ENCODE measurements around the gene ROCK2.
A peak's percentile ranks its signal among the peaks of the same experiment; 100 is the strongest.
"Not testable (repeated sequence)": the region's sequence is repeated elsewhere in the genome, so short reads cannot be mapped to it uniquely, and the experiment has no call there.

The ROCK2 gene

DNA sequence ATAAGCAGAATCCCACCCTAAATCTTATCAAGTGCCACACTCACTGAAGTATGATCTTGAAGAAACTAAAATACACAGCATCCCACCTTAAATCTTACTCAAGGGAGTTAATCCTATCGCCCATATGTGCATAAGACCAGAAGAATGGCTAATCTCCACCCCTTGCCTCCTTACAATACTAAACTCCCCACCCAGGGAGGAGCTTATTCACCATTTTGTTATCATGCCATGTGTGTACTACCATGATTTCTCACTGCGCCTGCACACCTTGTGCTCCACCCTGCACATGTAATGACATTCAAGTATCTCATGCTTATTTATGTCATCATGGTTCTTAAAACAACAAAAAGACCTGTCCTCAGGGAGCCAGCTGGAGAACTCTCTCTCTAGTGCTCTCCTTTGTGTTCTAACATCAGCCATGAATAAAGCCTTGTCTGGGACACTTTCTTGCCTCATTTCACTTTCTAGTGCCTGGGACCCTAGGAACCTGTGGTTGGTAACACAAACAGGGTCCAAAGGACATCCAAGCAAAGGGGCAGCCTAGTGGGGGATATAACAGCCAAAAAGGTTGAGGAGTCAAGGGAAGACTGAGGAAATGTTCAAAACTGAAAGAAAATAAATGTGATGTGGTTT lies 101.8 kb downstream of the ROCK2 start:
- TF ChIP-seq Cebpa-rat (IDR thresholded peaks at IDR 0.05), result no peak
- Histone ChIP-seq H3K36me3 (peaks cover 27 to 56% (median 36%) of the 10 kb centered on the region in 11 experiments; a peak in 20 of 22 replicates), H3K9ac (no peak overlapping the region), H3K4me2 (no peak overlapping the region), H4K20me1 (peaks cover 0 to 56% (median 21%) of the 10 kb centered on the region in 11 experiments; a peak in 12 of 22 replicates), H3K4me1 (peaks cover 10 to 20% (median 16%) of the 10 kb centered on the region in 10 experiments; a peak in 19 of 20 replicates), H3K9me3 (replicated peaks in 1 of 11) (peaks cover 0 to 3% (median 0%) of the 10 kb centered on the region in 11 experiments; a peak in 1 of 22 replicates), H3K27ac (no peak overlapping the region), H3K4me3 (no peak overlapping the region), H3K27me3 (no peaks in the 10 kb centered on the region)

DNA sequence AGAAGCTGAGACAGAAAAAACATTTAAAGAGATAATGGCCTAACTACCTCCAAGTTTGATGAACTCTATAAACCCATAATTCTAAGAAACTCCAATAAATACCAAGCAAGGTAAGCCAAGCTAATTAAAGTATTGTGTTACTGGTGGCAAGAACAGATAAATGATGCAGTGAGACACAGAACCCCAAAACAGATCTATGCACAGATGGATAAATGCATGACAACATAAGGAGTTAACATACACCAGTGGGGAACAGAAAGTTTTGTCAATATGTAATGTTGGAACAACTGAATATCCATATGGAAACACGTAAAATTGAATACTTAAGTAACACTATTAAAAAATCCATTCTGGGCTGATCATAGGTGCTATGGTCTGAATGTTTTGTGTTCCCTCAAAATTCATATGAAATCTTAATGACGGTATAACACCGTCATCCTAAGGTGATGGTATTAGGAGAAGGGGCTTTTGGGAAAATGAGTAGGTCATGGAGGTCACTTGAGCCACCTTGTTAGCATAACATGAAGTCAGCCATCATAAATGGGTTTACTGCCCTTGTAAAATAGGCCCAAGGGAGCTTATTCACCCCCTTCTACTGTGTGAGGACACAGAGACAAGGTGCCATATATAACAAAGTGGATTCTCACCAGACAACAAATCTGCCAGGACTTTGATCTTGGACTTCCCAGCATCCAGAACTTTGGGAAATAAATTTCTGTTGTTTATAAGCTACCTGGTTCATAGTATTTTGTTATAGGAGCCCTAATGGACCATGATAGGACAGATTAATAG lies 102.8 kb downstream of the ROCK2 start:
- peaks cover 21 to 46% (median 28%) of the 10 kb centered on the region in 11 experiments; a peak in 19 of 22 replicates for H3K36me3 ChIP-seq
- H3K4me2 ChIP-seq, result no peak overlapping the region
- no peaks in the 10 kb centered on the region for H3K27me3 ChIP-seq
- H4K20me1 ChIP-seq, result peaks cover 4 to 60% (median 23%) of the 10 kb centered on the region in 11 experiments; a peak in 13 of 22 replicates
- H3K9me3 ChIP-seq (replicated peaks in 1 of 11), result peaks cover 0 to 3% (median 0%) of the 10 kb centered on the region in 11 experiments; a peak in 1 of 22 replicates
- no peak overlapping the region for H3K27ac ChIP-seq
- H3K4me3 ChIP-seq, result no peak overlapping the region
- no peak for TF ChIP-seq Cebpa-rat (IDR thresholded peaks at IDR 0.05)
- H3K4me1 ChIP-seq, result peaks cover 10 to 22% (median 16%) of the 10 kb centered on the region in 10 experiments; a peak in 19 of 20 replicates
- H3K9ac ChIP-seq, result no peak overlapping the region

DNA sequence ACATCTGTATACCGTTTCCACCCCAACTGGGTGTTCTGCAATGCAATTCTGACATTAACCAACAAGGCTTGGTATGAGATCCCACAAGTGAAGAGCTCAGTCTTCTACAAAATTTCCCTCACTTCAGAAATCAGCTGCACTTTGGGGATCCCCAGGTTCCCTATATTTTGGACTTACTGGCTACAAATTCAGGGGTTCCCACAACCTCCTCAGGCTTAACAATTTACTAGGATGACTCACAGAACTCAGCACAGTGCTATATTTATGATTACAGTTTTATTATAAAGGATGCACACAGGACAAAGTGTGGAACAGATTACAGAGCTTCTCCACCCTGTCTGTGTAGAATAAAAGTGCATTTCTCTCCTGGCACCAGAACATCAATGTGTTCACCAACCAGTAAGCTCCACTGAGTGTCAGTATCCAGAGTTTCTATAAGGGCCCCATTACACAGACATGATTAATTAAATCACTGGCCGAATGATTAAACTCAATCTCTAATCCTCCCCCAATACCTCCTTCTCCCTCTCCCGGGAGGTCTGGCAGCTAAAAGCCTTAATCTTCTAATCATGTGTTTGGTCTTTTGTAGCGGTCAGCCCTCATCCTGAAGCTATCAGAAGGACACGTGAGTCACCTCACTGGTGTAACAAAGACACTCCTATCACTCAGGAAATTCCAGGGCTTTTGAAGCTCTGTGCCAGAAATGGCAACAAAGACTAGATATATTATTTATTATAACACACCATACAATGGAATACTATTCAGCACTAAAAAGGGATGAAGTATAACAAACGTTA lies 104.6 kb downstream of the ROCK2 start:
- H3K27ac ChIP-seq, result no peak overlapping the region
- H3K27me3 ChIP-seq, result no peaks in the 10 kb centered on the region
- H3K4me2 ChIP-seq, result peak overlapping the region in 10 of 11 experiments; percentile 29 to 60 (median 44); a peak in 19 of 22 replicates
- no peak overlapping the region for H3K4me3 ChIP-seq
- H3K36me3 ChIP-seq, result peaks cover 21 to 49% (median 33%) of the 10 kb centered on the region in 11 experiments; a peak in 19 of 22 replicates
- no peak overlapping the region for H3K9ac ChIP-seq
- H4K20me1 ChIP-seq, result peaks cover 9 to 64% (median 24%) of the 10 kb centered on the region in 11 experiments; a peak in 14 of 22 replicates
- H3K9me3 ChIP-seq (replicated peaks in 1 of 11), result peaks cover 0 to 3% (median 0%) of the 10 kb centered on the region in 11 experiments; a peak in 1 of 22 replicates
- no peak for TF ChIP-seq Cebpa-rat (IDR thresholded peaks at IDR 0.05)
- H3K4me1 ChIP-seq, result peaks cover 10 to 27% (median 17%) of the 10 kb centered on the region in 10 experiments; a peak in 19 of 20 replicates

DNA sequence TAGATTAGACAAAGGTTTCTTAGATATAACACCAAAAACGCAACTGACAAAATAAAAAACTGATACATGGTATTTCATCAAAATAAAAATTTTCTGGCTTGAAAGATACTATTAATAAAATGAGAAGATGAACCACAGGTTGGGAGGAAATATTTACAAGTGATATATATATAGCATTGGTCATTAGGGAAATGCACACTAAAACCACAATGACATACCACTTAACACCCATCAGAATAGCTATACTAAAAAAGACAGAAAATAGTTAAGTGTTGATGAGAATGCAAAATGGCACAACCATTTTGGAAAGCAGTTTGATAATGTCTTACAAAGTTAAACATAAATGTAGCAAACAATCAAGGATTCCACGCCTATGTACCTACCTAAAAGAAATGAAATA lies 105.3 kb downstream of the ROCK2 start:
- peak overlapping the region in 10 of 11 experiments; percentile 29 to 60 (median 44); a peak in 20 of 22 replicates for H3K4me2 ChIP-seq
- peaks cover 0 to 3% (median 0%) of the 10 kb centered on the region in 11 experiments; a peak in 1 of 22 replicates for H3K9me3 ChIP-seq (replicated peaks in 1 of 11)
- H3K27me3 ChIP-seq, result no peaks in the 10 kb centered on the region
- no peak for TF ChIP-seq Cebpa-rat (IDR thresholded peaks at IDR 0.05)
- H3K9ac ChIP-seq, result no peak overlapping the region
- H3K4me3 ChIP-seq, result no peak overlapping the region
- peaks cover 16 to 47% (median 31%) of the 10 kb centered on the region in 11 experiments; a peak in 19 of 22 replicates for H3K36me3 ChIP-seq
- H3K4me1 ChIP-seq, result peaks cover 10 to 27% (median 17%) of the 10 kb centered on the region in 10 experiments; a peak in 19 of 20 replicates
- no peak overlapping the region for H3K27ac ChIP-seq
- peaks cover 9 to 61% (median 25%) of the 10 kb centered on the region in 11 experiments; a peak in 14 of 22 replicates for H4K20me1 ChIP-seq

DNA sequence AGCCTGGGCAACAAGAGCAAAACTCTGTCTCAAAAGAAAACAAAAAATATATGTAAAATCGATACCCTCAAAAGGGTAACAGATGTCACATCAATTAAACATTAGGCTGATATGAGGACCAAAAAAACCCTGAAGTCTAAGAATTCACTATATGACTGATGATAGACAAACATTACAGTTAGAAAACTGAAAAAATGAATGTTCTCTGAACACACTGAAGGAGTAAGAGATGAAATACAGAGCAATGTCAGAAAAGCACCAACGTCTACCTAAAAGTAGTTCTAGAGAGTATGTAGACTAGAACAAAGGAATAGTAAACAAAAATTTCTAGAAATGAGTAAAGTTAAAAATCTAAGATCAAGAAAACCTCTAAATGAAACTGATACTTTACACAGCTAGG lies 107.3 kb downstream of the ROCK2 start:
- no peak overlapping the region for H3K4me3 ChIP-seq
- TF ChIP-seq Cebpa-rat (IDR thresholded peaks at IDR 0.05), result no peak
- no peak overlapping the region for H3K4me2 ChIP-seq
- no peak overlapping the region for H3K9ac ChIP-seq
- peaks cover 10 to 32% (median 22%) of the 10 kb centered on the region in 10 experiments; a peak in 19 of 20 replicates for H3K4me1 ChIP-seq
- peaks cover 9 to 73% (median 31%) of the 10 kb centered on the region in 11 experiments; a peak in 17 of 22 replicates for H4K20me1 ChIP-seq
- no peaks in the 10 kb centered on the region for H3K27me3 ChIP-seq
- H3K27ac ChIP-seq, result no peak overlapping the region
- H3K9me3 ChIP-seq (replicated peaks in 1 of 11), result peaks cover 0 to 3% (median 0%) of the 10 kb centered on the region in 11 experiments; a peak in 1 of 22 replicates
- H3K36me3 ChIP-seq, result peaks cover 4 to 43% (median 21%) of the 10 kb centered on the region in 11 experiments; a peak in 18 of 22 replicates

DNA sequence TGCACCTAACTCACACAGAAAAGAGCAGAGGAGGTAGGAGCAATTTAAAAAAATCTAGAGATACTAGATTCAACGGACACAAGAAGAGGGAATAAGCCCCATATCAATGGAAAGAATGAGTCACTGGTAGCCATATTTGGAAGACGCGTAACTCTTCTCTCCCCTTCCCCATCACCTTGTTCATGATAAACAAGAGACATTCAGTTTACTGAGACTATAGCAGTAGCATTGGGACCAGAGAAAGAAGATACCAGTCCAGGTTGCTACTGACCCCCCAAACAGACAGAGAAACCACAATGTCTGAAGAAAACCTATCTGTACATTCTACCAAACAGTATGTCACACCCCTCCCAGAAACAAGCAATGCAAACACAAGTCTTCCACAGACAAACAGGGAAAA lies 108.1 kb downstream of the ROCK2 start:
- no peaks in the 10 kb centered on the region for H3K27me3 ChIP-seq
- H3K9ac ChIP-seq, result no peak overlapping the region
- H3K27ac ChIP-seq, result no peak overlapping the region
- peaks cover 10 to 32% (median 22%) of the 10 kb centered on the region in 10 experiments; a peak in 19 of 20 replicates for H3K4me1 ChIP-seq
- H4K20me1 ChIP-seq, result peaks cover 9 to 69% (median 31%) of the 10 kb centered on the region in 11 experiments; a peak in 17 of 22 replicates
- TF ChIP-seq Cebpa-rat (IDR thresholded peaks at IDR 0.05), result no peak
- H3K36me3 ChIP-seq, result peaks cover 4 to 44% (median 19%) of the 10 kb centered on the region in 11 experiments; a peak in 17 of 22 replicates
- no peak overlapping the region for H3K4me2 ChIP-seq
- peaks cover 0 to 3% (median 0%) of the 10 kb centered on the region in 11 experiments; a peak in 1 of 22 replicates for H3K9me3 ChIP-seq (replicated peaks in 1 of 11)
- H3K4me3 ChIP-seq, result no peak overlapping the region

DNA sequence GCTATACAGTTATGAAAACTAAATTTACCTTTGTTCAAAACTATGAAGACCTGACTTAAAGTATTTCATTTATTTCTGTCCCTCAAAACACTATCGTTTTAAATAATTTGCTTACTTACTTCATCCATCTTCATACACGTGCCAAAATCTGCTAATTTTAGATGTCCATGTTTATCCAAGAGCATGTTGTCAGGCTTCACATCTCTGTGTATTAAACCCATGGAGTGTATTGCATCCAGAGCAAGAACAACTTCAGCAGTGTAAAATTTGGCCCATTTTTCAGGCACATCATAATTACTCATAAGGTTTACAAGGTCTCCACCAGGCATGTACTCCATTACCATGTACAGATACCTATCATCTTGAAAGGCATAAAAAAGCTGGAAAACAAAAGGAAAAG lies 108.9 kb downstream of the ROCK2 start:
- no peak overlapping the region for H3K9ac ChIP-seq
- peaks cover 0 to 3% (median 0%) of the 10 kb centered on the region in 11 experiments; a peak in 1 of 22 replicates for H3K9me3 ChIP-seq (replicated peaks in 1 of 11)
- H3K36me3 ChIP-seq, result peaks cover 4 to 48% (median 23%) of the 10 kb centered on the region in 11 experiments; a peak in 17 of 22 replicates
- peaks cover 9 to 61% (median 31%) of the 10 kb centered on the region in 11 experiments; a peak in 17 of 22 replicates for H4K20me1 ChIP-seq
- no peak overlapping the region for H3K4me3 ChIP-seq
- TF ChIP-seq Cebpa-rat (IDR thresholded peaks at IDR 0.05), result no peak
- H3K27me3 ChIP-seq, result no peaks in the 10 kb centered on the region
- no peak overlapping the region for H3K27ac ChIP-seq
- peaks cover 10 to 32% (median 22%) of the 10 kb centered on the region in 10 experiments; a peak in 19 of 20 replicates for H3K4me1 ChIP-seq
- H3K4me2 ChIP-seq, result no peak overlapping the region

DNA sequence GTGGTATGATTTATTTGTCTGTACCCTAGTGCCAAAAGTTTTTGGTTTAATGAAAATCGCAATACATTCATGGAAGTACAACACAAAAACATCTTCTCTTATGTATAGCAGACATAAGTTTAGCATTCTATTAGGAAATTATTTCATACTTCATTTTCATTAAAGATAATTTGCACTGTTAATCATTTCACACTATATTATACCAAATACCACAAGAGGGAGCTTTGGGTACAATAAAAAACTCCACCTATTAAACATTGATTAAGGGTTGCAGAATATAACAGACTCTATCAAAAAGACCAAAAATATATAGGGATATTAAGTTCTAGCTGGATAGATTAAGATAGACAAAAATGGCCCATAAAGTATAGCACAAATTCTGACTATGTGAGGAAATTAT lies 110.1 kb downstream of the ROCK2 start:
- no peak overlapping the region for H3K27ac ChIP-seq
- H3K4me2 ChIP-seq, result no peak overlapping the region
- no peak for TF ChIP-seq Cebpa-rat (IDR thresholded peaks at IDR 0.05)
- no peaks in the 10 kb centered on the region for H3K9me3 ChIP-seq (replicated peaks in 1 of 11)
- no peaks in the 10 kb centered on the region for H3K27me3 ChIP-seq
- H3K4me1 ChIP-seq, result peaks cover 2 to 23% (median 13%) of the 10 kb centered on the region in 10 experiments; a peak in 19 of 20 replicates
- H3K36me3 ChIP-seq, result peaks cover 4 to 48% (median 18%) of the 10 kb centered on the region in 11 experiments; a peak in 16 of 22 replicates
- H4K20me1 ChIP-seq, result peaks cover 9 to 49% (median 22%) of the 10 kb centered on the region in 11 experiments; a peak in 17 of 22 replicates
- no peak overlapping the region for H3K9ac ChIP-seq
- no peak overlapping the region for H3K4me3 ChIP-seq

DNA sequence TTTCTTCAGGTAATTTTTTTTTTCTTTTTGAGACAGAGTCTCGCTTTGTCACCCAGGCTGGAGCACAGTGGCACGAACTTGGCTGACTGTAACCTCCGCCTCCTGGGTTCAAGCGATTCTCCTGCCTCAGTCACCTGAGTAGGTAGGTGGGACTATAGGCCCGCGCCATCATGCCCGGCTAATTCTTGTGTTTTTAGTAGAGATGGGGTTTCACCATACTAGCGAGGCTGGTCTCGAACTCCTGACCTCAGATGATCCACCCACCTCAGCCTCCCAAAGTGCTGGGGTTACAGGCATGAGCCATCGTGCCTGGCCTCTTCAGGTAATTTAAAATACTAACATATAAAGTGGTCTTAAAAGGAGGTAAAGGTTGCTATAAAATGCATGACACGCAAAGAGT lies 113.2 kb downstream of the ROCK2 start:
- not testable (repeated sequence) for H3K9me3 ChIP-seq (replicated peaks in 1 of 11); H3K4me2 ChIP-seq; H3K4me3 ChIP-seq; H3K27ac ChIP-seq; H3K9ac ChIP-seq; H3K27me3 ChIP-seq
- peaks cover 0 to 11% (median 3%) of the 10 kb centered on the region in 10 experiments; a peak in 3 of 20 replicates for H3K4me1 ChIP-seq
- peaks cover 0 to 34% (median 7%) of the 10 kb centered on the region in 11 experiments; a peak in 12 of 22 replicates for H4K20me1 ChIP-seq
- H3K36me3 ChIP-seq, result peaks cover 7 to 63% (median 31%) of the 10 kb centered on the region in 11 experiments; a peak in 20 of 22 replicates

All from BLaER1 treated with 17β-estradiol and CSF1 and Interleukin-3, amounts not matched to agents 10 nM and 100 nM (cell line).